Vagina (tissue), 2 donors: Measurements from ENCODE around the gene POU2F1. TPM values are rescaled to one million over a fixed set of nuclear protein-coding genes. Genes with fewer than 3 reads are reported as not detected.

Experiments
- DNase-seq, 2 donors: peaks; one replicate each; pipeline ENCODE4 v3.0.0-alpha.2; 2017; ENCODE audit errors: extremely low spot score in 2 of 2
- H3K27ac ChIP-seq: fragments of 200-600 bp; sonication (generic); one replicate; pipeline ENCODE4 v1.5.1; 2019
- H3K27me3 ChIP-seq: fragments of 200-600 bp; sonication (generic); one replicate; pipeline ENCODE4 v1.5.1; 2019
- H3K36me3 ChIP-seq, 2 donors: fragments of 200-600 bp; sonication (generic); one replicate each; pipeline ENCODE4 v1.5.1; 2017 to 2019
- H3K4me1 ChIP-seq: fragments of 200-600 bp; sonication (generic); one replicate; pipeline ENCODE4 v1.5.1; 2019
- H3K4me3 ChIP-seq, 2 donors: fragments of 200-600 bp; sonication (generic); 1 replicate in 1 of 2; 2 replicates in 1 of 2; pipeline ENCODE4 v1.5.1; 2016 to 2019
- H3K9me3 ChIP-seq: fragments of 200-600 bp; sonication (generic); one replicate; pipeline ENCODE4 v1.5.1; 2019
- POLR2A ChIP-seq, 2 donors: fragments of 450-650 bp; IDR thresholded peaks; one replicate each; pipeline ENCODE4 v1.6.1; 2017; ENCODE audit warnings: antibody characterized with exemption in 2 of 2, mild to moderate bottlenecking in 2 of 2, moderate library complexity in 2 of 2
- POLR2AphosphoS5 ChIP-seq, 2 donors: sonication (generic); formaldehyde crosslinking; IDR thresholded peaks; one replicate each; pipeline ENCODE4 v1.9.0; 2017; ENCODE audit warnings: antibody characterized with exemption in 2 of 2, mild to moderate bottlenecking in 2 of 2, low read depth in 1 of 2; ENCODE audit not compliant: insufficient read depth in 1 of 2
- intact Hi-C: fragments of 100-400 bp; cut with DNase I; formaldehyde crosslinking; loops from one replicate; pipeline ENCODE4 v1.15.1; 2023
- total RNA-seq: library from RNA; depleted of rRNA; stranded (reverse); fragments of >200 nt; gene quantifications from one replicate; pipeline ENCODE4 v1.2.3, GENCODE V29; 2016
- TF ChIP-seq, protein P1 (sequence below), 3 experiments: fragments of 450-650 bp in 2 of 3; fragments of 200-600 bp in 1 of 3; sonication (generic) in 1 of 3; IDR thresholded peaks; one replicate each; pipeline ENCODE4 v1.5.1; 2017 to 2019; ENCODE audit warnings: antibody characterized with exemption in 3 of 3, mild to moderate bottlenecking in 2 of 3, moderate library complexity in 2 of 3

POU2F1 gene
- total RNA-seq, 1 donor from 2014 or later = 10.8 TPM

DNA sequence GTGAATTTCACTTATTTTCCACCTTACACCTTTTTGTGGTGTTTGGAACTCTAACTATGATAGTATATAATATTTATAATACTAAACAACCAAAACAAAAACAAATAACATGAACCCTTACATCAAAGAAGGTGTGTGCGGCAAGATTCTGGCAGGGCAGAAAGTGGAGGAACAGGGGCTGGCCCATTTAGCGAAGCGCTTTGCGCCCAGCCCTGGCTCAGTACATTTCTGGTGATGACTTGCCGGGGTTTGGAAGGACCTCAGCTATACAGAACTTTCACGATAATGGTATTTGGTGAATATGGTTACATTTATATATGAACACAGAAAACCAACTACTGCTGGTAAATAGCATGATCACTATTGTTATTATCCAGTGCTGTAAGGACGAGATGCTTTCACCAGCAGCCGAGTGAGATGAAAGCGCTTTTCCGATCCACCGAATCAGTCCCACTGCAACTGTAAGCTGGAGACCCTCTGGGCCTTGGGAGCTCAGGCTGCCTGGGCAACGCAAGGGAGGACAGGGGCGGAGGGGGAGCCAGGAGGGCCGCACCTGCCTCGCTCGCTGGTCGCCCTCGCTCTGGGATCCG lies 233.7 kb downstream of the POU2F1 start:
- Histone ChIP-seq H3K27ac (peak overlapping the region; percentile 83), H3K9me3 (no peaks in the 10 kb centered on the region), H3K27me3 (no peaks in the 10 kb centered on the region), H3K4me1 (peaks cover 18% of the 10 kb centered on the region), H3K4me3 (peak overlapping the region; percentile 65 to 81), H3K36me3 (no peaks in the 10 kb centered on the region)
- TF ChIP-seq POLR2AphosphoS5 (IDR thresholded peaks at IDR 0.05; ENCODE audit: insufficient read depth in 1 of 2, low read depth in 1 of 2) = no peak
- TF ChIP-seq POLR2A (IDR thresholded peaks at IDR 0.05) = no peak
- TF ChIP-seq, protein P1, sequence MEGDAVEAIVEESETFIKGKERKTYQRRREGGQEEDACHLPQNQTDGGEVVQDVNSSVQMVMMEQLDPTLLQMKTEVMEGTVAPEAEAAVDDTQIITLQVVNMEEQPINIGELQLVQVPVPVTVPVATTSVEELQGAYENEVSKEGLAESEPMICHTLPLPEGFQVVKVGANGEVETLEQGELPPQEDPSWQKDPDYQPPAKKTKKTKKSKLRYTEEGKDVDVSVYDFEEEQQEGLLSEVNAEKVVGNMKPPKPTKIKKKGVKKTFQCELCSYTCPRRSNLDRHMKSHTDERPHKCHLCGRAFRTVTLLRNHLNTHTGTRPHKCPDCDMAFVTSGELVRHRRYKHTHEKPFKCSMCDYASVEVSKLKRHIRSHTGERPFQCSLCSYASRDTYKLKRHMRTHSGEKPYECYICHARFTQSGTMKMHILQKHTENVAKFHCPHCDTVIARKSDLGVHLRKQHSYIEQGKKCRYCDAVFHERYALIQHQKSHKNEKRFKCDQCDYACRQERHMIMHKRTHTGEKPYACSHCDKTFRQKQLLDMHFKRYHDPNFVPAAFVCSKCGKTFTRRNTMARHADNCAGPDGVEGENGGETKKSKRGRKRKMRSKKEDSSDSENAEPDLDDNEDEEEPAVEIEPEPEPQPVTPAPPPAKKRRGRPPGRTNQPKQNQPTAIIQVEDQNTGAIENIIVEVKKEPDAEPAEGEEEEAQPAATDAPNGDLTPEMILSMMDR (IDR thresholded peaks at IDR 0.05) = no peak
- intact Hi-C loops = no loop called here
- no peak for DNase-seq

DNA sequence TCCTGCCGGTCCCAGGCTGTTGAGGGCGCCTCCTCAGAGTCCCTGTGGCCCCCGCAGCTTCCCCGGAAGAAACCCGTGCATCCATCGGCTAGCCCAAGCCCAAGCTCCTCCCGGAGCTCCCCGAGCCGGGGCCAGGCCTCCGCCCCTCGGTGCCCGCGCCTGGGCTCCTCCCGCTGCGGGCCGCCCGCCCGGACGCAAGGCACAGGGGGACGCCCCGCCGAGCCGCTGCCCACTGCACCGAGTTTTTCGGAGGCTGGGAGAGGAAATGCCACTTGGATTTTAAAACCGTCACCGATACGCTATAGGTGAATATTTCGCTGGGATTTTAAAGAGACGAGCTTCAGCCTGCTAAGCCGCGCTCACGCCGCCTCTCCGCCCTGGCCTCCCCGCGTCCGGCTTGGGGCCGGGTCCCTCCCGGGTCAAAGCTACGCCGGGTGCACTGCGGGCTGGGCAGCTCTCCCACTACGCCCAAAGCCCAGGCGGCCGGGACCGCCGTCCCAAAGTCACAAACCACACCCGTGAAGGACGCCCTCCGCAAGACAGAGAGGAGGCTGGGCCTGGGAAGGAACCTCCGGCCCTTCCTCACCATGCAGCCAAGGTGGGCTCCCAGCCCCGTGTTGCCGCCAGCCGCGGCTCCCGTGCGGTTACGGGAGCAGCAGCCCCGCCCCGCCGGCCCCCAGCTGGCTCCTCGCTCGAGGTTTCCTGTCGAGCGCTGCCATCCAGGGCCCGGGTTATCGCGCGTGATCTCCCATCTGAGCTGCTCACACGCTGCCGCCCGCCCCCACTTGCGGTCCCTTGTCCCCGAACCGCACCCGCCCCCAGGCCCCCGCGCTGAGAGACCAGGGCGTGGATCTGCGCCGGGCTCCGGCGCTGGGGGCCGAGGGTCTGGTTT lies 234.5 kb downstream of the POU2F1 start:
- Histone ChIP-seq H3K27me3 (no peaks in the 10 kb centered on the region), H3K36me3 (no peaks in the 10 kb centered on the region), H3K4me1 (peaks cover 18% of the 10 kb centered on the region), H3K27ac (peak overlapping the region; percentile 83), H3K9me3 (no peaks in the 10 kb centered on the region), H3K4me3 (peak overlapping the region; percentile 65 to 81)
- TF ChIP-seq POLR2AphosphoS5 (IDR thresholded peaks at IDR 0.05; ENCODE audit: insufficient read depth in 1 of 2, low read depth in 1 of 2) = peak in 1 of 2 donors; percentile 37
- TF ChIP-seq, protein P1 (IDR thresholded peaks at IDR 0.05) = no peak
- no peak for DNase-seq
- intact Hi-C loops = no loop called here

DNA sequence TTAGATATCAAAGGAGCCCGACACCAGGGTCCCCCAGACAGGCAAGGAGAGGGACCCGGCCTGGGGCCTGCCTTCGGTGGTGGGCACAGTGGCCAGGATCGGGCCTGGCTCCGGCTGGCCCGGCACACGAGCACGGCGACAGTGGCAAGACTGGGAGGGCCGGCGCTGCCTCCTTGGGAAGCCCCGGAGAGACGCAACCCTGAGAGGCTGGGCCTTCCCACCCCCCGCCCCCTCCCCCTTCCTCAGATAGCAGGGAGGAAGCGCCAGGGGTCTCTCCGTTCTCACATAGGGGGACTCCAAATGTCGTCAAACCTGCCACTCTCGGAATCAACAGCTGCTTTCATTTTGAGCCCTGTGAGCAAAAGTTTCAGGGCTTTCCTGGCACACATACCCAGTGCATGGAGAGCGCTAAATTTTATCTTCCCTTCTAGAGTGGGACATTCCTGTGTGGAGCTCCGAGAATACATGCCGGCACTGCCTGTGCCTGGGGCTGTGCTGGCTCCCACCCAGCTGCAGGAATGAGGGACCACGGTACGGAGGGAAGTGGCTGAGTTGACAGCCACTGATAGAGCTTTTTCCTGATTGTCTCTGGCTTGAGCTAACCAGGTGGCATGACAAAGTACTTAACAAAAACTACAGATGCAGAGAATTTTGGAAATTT lies 235.2 kb downstream of the POU2F1 start:
- H3K27ac ChIP-seq = peak overlapping the region; percentile 83
- no peaks in the 10 kb centered on the region for H3K9me3 ChIP-seq
- H3K4me3 ChIP-seq = peak overlapping the region; percentile 65 to 81
- no peaks in the 10 kb centered on the region for H3K36me3 ChIP-seq
- TF ChIP-seq POLR2AphosphoS5 (IDR thresholded peaks at IDR 0.05; ENCODE audit: insufficient read depth in 1 of 2, low read depth in 1 of 2) (no peak), POLR2A (IDR thresholded peaks at IDR 0.05) (no peak)
- TF ChIP-seq, protein P1 (IDR thresholded peaks at IDR 0.05) = no peak
- peaks cover 18% of the 10 kb centered on the region for H3K4me1 ChIP-seq
- H3K27me3 ChIP-seq = no peaks in the 10 kb centered on the region
- DNase-seq = no peak
- intact Hi-C loops = no loop called here

DNA sequence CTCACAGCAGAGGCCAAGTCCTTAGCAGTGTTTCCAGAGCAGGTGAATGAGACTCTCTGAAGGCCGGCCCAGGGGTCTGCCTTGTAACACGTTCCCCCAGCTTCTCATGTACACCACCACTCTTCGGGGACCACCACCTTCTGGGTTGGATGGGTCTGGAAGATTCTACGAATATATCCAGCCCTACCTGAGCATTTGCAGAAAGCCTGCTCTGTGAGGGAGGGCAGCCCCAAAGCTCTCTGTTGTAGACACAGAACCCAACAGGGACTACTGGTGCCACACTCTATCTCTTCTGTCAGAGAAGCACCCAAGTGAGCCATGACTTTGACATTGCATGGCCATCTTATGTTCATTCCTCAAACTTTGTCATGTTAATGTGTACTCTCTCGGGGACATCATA lies 235.8 kb downstream of the POU2F1 start:
- Histone ChIP-seq H3K27me3 (no peaks in the 10 kb centered on the region), H3K36me3 (no peaks in the 10 kb centered on the region), H3K4me1 (peaks cover 18% of the 10 kb centered on the region), H3K4me3 (peak overlapping the region; percentile 65 to 81), H3K9me3 (no peaks in the 10 kb centered on the region), H3K27ac (no peak overlapping the region)
- TF ChIP-seq POLR2A (IDR thresholded peaks at IDR 0.05) = no peak
- TF ChIP-seq, protein P1 (IDR thresholded peaks at IDR 0.05) = no peak
- TF ChIP-seq POLR2AphosphoS5 (IDR thresholded peaks at IDR 0.05; ENCODE audit: insufficient read depth in 1 of 2, low read depth in 1 of 2) = no peak
- DNase-seq = no peak
- intact Hi-C loops = no loop called here
